Skeletal muscle cell (primary cell): ENCODE data around the gene SLIT3.

Source experiments
- DNase-seq: peaks from one replicate; pipeline ENCODE4 v3.0.0-alpha.2; 2010; ENCODE audit warnings: low read depth
- H3K4me3 ChIP-seq: 2 replicates; pipeline ENCODE4 v1.5.1; 2011; ENCODE audit warnings: low read depth, mild to moderate bottlenecking, control low read depth, low read length, moderate library complexity

SLIT3 gene

GRCh38 chr5:168696611-168697010, 604.3 kb downstream of the SLIT3 start:
- H3K4me3 ChIP-seq: no peak overlapping the region
- DNase-seq: no peak

DNA sequence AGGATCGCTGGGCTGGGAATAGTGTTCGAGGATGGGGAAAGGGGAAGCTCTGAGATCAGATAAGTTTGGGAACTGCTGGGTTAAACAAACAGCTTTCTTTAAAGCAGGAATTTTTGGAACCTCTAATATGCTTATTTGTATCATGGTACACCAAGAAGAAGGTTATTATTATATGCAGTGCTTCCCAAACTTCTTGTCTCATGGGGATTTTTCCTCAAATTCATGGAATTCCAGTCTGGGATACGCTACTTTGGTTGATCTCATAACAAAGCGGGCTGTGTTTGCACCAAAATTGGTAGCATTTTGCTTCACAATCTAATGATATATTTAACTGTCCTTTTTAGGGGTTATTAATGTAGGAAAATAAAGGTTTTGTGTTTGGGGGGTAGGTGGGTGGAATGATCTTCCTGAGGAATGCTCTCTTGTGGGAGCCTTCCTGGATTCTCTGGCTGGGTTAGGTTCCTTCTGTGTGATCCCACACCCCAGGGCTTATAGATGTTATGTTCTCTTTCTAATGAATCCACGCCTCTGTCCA, 605.6 kb downstream of the SLIT3 start:
- H3K4me3 ChIP-seq: no peak overlapping the region
- DNase-seq: no peak

- DNase-seq: no peak
Measured at GRCh38 chr5:168694289-168694688, 606.6 kb downstream of the SLIT3 start.

GRCh38 chr5:168693883-168694282, 607.1 kb downstream of the SLIT3 start:
- no peak overlapping the region for H3K4me3 ChIP-seq
- no peak for DNase-seq

More at GRCh38 chr5:168694289-168694688, 606.6 kb downstream of the SLIT3 start:
- no peak overlapping the region for H3K4me3 ChIP-seq

DNA sequence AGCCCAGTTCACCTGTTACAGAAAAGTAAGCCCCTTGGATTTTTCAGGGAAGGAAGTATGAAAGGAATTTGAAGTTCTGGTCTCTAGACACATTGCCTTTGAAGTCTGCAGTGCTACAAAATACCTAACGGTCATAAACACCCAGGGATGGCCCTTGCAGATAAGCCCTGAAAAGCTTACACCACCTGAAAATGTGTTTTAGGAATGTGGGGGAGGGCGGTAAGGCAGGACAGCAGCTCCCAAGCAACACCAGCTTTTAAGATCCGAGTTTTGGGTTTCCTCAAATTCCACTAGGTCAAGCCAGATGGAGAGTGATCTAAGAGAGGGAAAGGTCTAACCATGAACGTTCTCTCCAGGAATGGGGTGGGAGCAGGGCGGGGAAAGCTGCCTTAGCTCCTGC, 607.6 kb downstream of the SLIT3 start:
- DNase-seq: no peak
- H3K4me3 ChIP-seq: no peak overlapping the region

DNA sequence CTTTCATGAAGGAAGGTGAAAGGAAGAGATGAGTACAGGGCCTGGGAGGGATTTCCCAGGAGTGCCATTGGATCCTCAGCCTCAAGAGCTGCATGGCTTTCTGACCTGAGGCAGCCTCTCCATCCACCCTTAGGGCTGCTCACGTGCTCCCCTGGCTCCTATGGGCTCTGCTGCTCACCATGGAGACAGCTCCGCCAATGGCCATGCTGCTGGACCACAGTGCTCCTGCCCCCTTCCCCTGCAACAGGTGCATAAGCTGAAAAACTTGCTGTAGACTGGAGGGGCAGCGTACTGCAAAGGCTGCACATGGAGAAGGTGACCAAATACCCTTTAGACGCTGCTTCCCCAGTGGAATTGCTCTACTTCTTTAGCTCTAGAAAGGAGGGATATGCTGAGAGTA, 609.0 kb downstream of the SLIT3 start:
- DNase-seq: no peak
- no peak overlapping the region for H3K4me3 ChIP-seq

DNA sequence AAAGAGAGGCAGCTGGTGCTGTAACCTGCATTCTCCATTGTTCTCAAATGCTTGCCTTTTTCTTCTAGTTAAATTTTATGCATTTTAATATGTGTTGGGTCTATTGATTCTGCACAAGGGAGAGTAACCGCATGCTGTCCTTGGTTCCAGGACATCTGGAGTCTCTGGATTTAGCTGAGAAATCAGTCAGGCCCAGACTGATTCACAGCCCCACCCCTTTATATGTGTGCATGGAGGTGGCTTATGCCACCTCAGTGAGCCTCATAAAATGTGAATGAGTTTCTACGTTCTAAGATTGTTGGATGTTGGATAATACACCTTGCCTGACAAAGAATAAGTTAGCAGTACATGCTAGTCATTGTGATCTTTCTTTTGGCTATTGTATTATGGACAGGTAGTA, 611.7 kb downstream of the SLIT3 start:
- no peak for DNase-seq
- no peak overlapping the region for H3K4me3 ChIP-seq

- no peak for DNase-seq
- no peak overlapping the region for H3K4me3 ChIP-seq
Measured at GRCh38 chr5:168686837-168687236, 614.1 kb downstream of the SLIT3 start.

- DNase-seq: no peak
- H3K4me3 ChIP-seq: no peak overlapping the region
Measured at GRCh38 chr5:168685566-168685965, 615.4 kb downstream of the SLIT3 start.

- no peak overlapping the region for H3K4me3 ChIP-seq
- no peak for DNase-seq
Measured at GRCh38 chr5:168683927-168684295, 617.0 kb downstream of the SLIT3 start.

DNA sequence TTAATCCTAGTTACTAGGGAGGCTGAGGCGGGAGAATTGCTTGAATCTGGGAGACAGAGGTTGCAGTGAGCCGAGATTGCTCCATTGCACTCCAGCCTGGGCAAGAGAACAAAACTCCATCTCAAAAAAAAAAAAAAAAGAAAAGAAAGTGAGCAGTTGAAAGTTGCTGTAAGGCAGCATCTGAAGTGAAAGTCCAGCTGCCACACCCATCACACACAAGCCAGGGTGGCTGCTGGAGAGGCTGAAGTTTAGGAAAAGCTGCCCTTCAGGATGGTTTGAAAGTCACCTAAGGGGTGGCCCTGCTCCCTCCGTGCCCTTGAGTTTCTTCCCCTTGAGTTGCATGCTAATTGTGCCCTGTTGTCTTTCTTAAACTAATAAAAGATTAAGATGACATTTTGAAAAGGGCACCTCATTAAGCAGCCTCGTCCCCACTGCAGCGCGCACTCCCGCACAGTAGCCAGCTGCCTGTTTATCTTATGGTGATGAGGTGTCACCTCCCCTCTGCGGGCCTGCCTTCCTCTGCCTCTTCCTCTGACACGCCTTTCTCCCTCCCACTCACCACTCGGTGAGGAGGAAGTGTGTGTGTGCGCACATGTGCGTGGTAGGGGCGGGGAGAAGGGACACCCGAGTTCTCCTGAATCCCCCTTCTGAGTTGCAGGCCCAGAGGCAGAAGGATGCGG, 617.6 kb downstream of the SLIT3 start:
- no peak overlapping the region for H3K4me3 ChIP-seq
- no peak for DNase-seq

DNA sequence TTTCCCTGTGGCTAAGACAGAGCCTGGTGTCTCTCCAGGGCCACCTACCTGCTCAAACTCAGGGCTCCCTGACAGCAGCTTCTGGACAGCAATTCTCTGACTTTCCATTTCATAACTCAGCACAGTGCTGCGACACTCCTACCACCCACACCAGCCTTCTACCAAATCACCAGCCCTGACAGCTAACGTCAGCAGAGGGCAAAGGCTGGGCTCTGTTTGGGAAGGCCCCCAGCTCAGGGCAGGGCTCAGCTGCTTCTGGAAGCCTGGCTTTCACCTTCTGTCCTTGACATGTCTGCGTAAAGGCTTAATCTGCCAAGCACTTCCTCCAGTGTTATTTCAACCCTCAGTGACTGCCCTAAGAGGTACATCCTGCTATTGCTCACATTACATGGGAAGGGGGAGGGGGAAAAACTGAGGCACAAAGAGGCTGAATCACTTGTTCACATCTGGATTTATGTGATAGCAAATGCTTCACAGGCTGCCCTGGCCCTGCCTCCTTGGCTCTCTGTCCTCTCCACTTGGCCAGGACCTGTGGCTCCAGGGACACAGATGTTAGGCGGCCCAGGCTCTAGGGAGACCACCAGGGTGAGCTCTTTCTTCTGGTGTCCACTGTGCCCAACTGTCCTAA, 619.3 kb downstream of the SLIT3 start:
- H3K4me3 ChIP-seq: no peak overlapping the region
- peak; percentile 82 for DNase-seq

DNA sequence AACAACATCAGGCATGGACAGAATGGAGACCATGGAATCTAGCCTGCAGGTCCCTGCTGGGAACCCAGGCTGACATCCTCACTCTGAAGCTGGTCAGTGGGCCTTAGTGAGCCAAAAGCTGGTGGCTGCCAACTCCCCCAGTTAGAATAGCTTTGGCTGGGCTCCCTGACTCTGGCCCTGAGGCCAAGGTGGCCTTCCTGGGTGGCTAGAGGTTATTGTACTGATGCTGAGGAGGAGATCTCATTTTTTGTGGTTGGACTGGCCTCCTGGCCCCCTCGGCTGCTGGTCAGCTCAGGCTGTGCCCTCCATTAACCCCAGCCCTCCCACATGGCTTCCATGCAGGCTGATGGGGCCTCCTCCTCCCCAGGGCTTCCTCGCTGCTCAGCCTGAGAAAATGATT, 620.5 kb downstream of the SLIT3 start:
- no peak overlapping the region for H3K4me3 ChIP-seq
- no peak for DNase-seq

GRCh38 chr5:168679515-168679920, 621.4 kb downstream of the SLIT3 start:
- H3K4me3 ChIP-seq: no peak overlapping the region
- DNase-seq: no peak

DNA sequence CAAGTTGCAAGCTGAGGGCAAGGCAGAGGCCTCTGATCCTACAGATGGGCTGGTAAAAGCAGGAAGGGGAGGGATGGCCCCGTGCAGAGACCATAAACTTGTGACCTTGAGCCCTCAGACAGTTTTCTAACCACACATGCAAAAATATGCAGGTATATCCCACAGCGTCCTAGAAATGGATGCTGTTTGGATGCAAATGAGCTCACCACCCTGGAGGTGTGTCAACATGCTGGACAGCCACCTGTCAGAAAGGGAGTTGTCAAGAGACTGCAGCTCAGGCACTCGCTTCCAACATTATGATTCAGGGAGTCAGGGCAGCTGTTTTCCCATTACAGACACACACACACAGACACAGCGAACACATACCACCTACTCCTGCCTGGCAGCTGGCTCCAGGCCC, 624.4 kb downstream of the SLIT3 start:
- no peak for DNase-seq
- no peak overlapping the region for H3K4me3 ChIP-seq

DNA sequence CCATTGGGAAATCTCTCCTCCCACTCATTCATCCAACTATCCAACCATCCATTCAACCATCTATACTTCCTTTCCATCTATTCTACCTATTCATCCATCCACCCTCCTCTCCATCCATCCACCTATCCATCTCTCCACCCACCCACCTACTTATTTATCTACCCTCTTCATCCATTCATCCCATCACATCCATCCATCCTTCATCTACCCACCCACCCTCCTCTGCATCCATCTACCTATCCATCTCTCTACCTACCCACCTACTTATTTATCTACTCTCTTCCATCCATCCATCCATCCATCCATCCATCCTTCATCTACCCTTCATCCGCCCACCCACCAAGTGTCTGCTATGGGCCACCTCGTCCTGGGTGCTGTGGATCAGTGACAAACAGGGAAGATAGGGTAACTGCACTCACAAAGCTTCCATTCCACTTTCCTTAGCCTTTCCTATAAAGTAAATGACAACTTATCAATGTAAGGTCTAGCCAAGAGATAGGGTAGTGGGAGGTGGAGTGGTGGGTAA, 625.0 kb downstream of the SLIT3 start:
- no peak overlapping the region for H3K4me3 ChIP-seq
- no peak for DNase-seq

- H3K4me3 ChIP-seq: no peak overlapping the region
- no peak for DNase-seq
Measured at GRCh38 chr5:168674893-168675482, 626.0 kb downstream of the SLIT3 start.

GRCh38 chr5:168672888-168673287, 628.1 kb downstream of the SLIT3 start:
- no peak for DNase-seq
- no peak overlapping the region for H3K4me3 ChIP-seq

- no peak overlapping the region for H3K4me3 ChIP-seq
- DNase-seq: no peak
Measured at GRCh38 chr5:168672016-168672415, 628.9 kb downstream of the SLIT3 start.

DNA sequence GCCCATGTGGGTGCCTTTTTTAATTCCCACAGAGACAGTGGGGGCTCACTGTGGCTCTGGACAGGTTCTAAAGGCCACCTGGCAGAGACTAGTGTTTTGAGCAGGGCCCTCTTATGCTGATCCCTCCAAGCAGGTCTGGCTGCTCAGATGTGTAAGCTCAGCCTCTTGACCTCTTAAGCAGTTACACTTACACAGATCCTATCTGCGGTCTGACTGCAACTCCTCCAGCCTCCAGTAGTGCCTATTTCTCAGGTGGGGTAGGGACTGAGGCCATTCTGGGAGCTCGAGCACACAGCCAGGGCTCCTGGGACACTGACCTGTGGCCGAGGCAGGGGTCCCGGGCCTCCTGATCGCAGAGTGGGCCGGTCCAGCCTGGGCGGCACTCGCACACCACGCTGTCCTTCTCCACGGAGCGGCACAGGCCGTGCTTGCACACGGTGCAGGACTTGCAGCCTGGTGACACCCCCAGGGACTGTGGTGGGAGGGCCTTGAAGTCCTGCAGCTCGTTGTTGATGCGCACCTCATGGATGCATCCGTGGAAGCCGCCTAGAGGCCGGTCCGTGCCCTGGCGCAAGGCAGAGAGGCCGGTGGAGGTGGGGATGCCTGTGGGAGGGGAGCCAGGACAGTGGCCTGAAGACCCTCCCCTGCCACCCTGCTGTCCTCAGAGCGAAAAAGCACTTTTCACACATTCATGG, 629.9 kb downstream of the SLIT3 start:
- no peak overlapping the region for H3K4me3 ChIP-seq
- DNase-seq: no peak
